K562 (cell line): Measurements from ENCODE around the gene GABRR3. TPM values are rescaled to one million over a fixed set of nuclear protein-coding genes. Genes with fewer than 3 reads are reported as not detected.

ENCODE experiments used
- ATAC-seq: fragments of 200-7000 bp; cut with Tn5 transposase; 3 replicates; pipeline ENCODE4 v1.9.1; 2020; ENCODE audit warnings: moderate library complexity
- BruUV-seq: library from RNA; stranded (reverse); fragments of 400-500 nt; replicated peaks from 2 replicates; lab custom pipeline; 2021; lab: Mats Ljungman, UMichigan
- CTCF ChIA-PET: fragments of 300-600 bp; formaldehyde crosslinking; extraction: SDS; loops from one replicate; lab custom pipeline; 2021; ENCODE audit warnings: low intra/inter-chr PET ratio; lab: Yijun Ruan, JAX
- POLR2A ChIA-PET: fragments of 300-600, 350-650 bp; sonication (Branson Sonifier 250); formaldehyde crosslinking; extraction: SDS; loops from one replicate; lab custom pipeline; 2021; ENCODE audit warnings: antibody characterized with exemption, inconsistent platforms; lab: Yijun Ruan, JAX
- DNase-seq, 4 experiments: peaks; one replicate each; pipeline versions ENCODE4 v3.0.0 to v3.0.0-alpha.2; 2011 to 2018; ENCODE audit warnings: low spot score in 3 of 4, mixed read lengths in 3 of 4; ENCODE audit errors: extremely low read depth in 1 of 4
- FAIRE-seq: peaks from 2 replicates; lab custom pipeline; 2011; peaks lifted over from hg19 to GRCh38; lab: Jason Lieb, UNC
- H2AFZ ChIP-seq: 2 replicates; pipeline ENCODE4 v1.6.0; 2011; ENCODE audit warnings: low read depth, low read length, control low read depth, inconsistent platforms
- H3K27ac ChIP-seq: fragments of 200-600 bp; 3 replicates; pipeline ENCODE4 v1.8.0; 2011; ENCODE audit warnings: low read depth, mild to moderate bottlenecking, control low read depth, inconsistent platforms, low read length, moderate library complexity, mixed read lengths; ENCODE audit errors: extremely low read depth
- H3K27me3 ChIP-seq, 2 experiments: fragments of 300-600 bp in 1 of 2; 2 replicates in 1 of 2; 3 replicates in 1 of 2; pipeline versions ENCODE4 v1.6.0 to v1.8.0; 2011; ENCODE audit warnings: inconsistent platforms in 2 of 2, low read length in 2 of 2, mild to moderate bottlenecking in 1 of 2, mixed read lengths in 1 of 2, moderate library complexity in 1 of 2; ENCODE audit not compliant: control insufficient read depth in 2 of 2, insufficient read depth in 2 of 2
- H3K36me3 ChIP-seq: fragments of 300-600 bp; 3 replicates; pipeline ENCODE4 v1.8.0; 2011; ENCODE audit warnings: mild to moderate bottlenecking, low read length, inconsistent platforms; ENCODE audit not compliant: control insufficient read depth, insufficient read depth
- H3K4me1 ChIP-seq, 2 experiments: fragments of 200-600 bp in 1 of 2; replicated peaks in 1 of 2; 2 replicates in 1 of 2; 3 replicates in 1 of 2; pipeline versions ENCODE4 v1.5.1 to v1.8.0; 2011; ENCODE audit warnings: inconsistent platforms in 2 of 2, low read length in 2 of 2, mild to moderate bottlenecking in 1 of 2, mixed read lengths in 1 of 2, moderate library complexity in 1 of 2; ENCODE audit not compliant: control insufficient read depth in 2 of 2, insufficient read depth in 2 of 2
- H3K4me2 ChIP-seq: 2 replicates; pipeline ENCODE4 v1.6.1; 2011; ENCODE audit warnings: low read length, control low read depth, inconsistent platforms, mixed read lengths; ENCODE audit not compliant: insufficient read depth
- H3K4me3 ChIP-seq: fragments of 200-600 bp; sonication (generic), shearing (Covaris generic); 2 replicates; pipeline ENCODE4 v1.5.1; 2016; ENCODE audit warnings: control low read depth, inconsistent platforms
- H3K79me2 ChIP-seq: fragments of 200-600 bp; 3 replicates; pipeline ENCODE4 v1.8.0; 2011; ENCODE audit warnings: low read length, inconsistent platforms; ENCODE audit not compliant: control insufficient read depth, insufficient read depth
- H3K9ac ChIP-seq, 2 experiments: 2 replicates each; pipeline versions ENCODE4 v1.6.0 to v1.6.1; 2011; ENCODE audit warnings: low read depth in 2 of 2, low read length in 2 of 2, control low read depth in 1 of 2, inconsistent platforms in 1 of 2, mild to moderate bottlenecking in 1 of 2, mixed read lengths in 1 of 2; ENCODE audit not compliant: insufficient read depth in 1 of 2
- H3K9me1 ChIP-seq: one replicate; pipeline ENCODE4 v1.6.0; 2011; ENCODE audit warnings: inconsistent platforms, mild to moderate bottlenecking, low read length, moderate library complexity; ENCODE audit not compliant: control insufficient read depth, insufficient read depth
- H3K9me3 ChIP-seq: replicated peaks from 2 replicates; pipeline ENCODE4 v1.5.1; 2011; ENCODE audit warnings: low read depth, low read length, inconsistent platforms; ENCODE audit not compliant: control insufficient read depth, insufficient read depth
- H4K20me1 ChIP-seq: replicated peaks from 2 replicates; pipeline ENCODE4 v1.6.1; 2011; ENCODE audit warnings: low read length, inconsistent platforms, mixed read lengths; ENCODE audit not compliant: control insufficient read depth, insufficient read depth
- NELFE ChIP-seq: IDR thresholded peaks from 2 replicates; pipeline ENCODE4 v1.6.1; 2011; ENCODE audit warnings: mild to moderate bottlenecking; ENCODE audit not compliant: insufficient read depth, insufficient read length
- POLR2AphosphoS5 ChIP-seq: IDR thresholded peaks from 2 replicates; pipeline ENCODE4 v1.6.1; 2011; ENCODE audit warnings: mild to moderate bottlenecking, low read depth, low read length, moderate library complexity; ENCODE audit not compliant: control insufficient read depth, insufficient read depth
- SMARCC2 ChIP-seq: fragments of 450-650 bp; IDR thresholded peaks from 2 replicates; pipeline ENCODE4 v1.6.1; 2017; ENCODE audit warnings: antibody characterized with exemption, moderate library complexity, mild to moderate bottlenecking, low read depth
- TGIF2 ChIP-seq: sonication (generic); formaldehyde crosslinking; IDR thresholded peaks from 2 replicates; pipeline ENCODE4 v1.8.1; 2022; ENCODE audit warnings: mild to moderate bottlenecking, missing genetic modification reagents, moderate library complexity
- YY1 ChIP-seq, 3 experiments: IDR thresholded peaks; 2 replicates each; pipeline ENCODE4 v1.6.1; 2011; ENCODE audit warnings: low read length in 2 of 3, mild to moderate bottlenecking in 2 of 3, moderate library complexity in 2 of 3, borderline replicate concordance in 1 of 3, control low read depth in 1 of 3, low read depth in 1 of 3; ENCODE audit not compliant: insufficient read depth in 3 of 3, insufficient replicate concordance in 2 of 3, control insufficient read depth in 1 of 3, insufficient read length in 1 of 3; ENCODE audit errors: extremely low read depth in 1 of 3
- ZNF766 ChIP-seq: fragments of 200-800 bp; sonication (Bioruptor generic); conservative IDR thresholded peaks from 2 replicates; pipeline ENCODE4 v1.6.1; 2016; ENCODE audit warnings: missing genetic modification characterization, missing compliant biosample characterization
- WGBS: fragments of 100-300 bp; shearing (Covaris generic); methylation state at CpG from one replicate; pipeline ENCODE4 v1.1.6; 2016; ENCODE audit warnings: low coverage, mixed read lengths; ENCODE audit not compliant: insufficient coverage; ENCODE audit errors: missing lambda C conversion rate; 5-methylcytosine and 5-hydroxymethylcytosine counted together
- in situ Hi-C: fragments of 300-500 bp; cut with MboI; formaldehyde crosslinking; loops from 4 replicates; pipeline ENCODE4 v1.15.0; 2018; ENCODE audit warnings: inconsistent platforms, mixed read lengths
- intact Hi-C: fragments of 100-400 bp; cut with micrococcal nuclease; formaldehyde crosslinking; loops from 2 replicates; pipeline ENCODE4 v1.14.2; 2022
- polyA plus RNA-seq, 8 experiments: library from polyadenylated mRNA; depleted of rRNA in 4 of 8; stranded (reverse) in 5 of 8; unstranded in 3 of 8; fragments of >200 nt; fragmentation: Nextera tagmentation in 2 of 8; fragmentation: Illumina TruSeq in 1 of 8; extraction: Ambion mirVana in 2 of 8; extraction: Trizol in 1 of 8; gene quantifications; 2 replicates each; pipeline versions ENCODE4 v1.2.1 to v1.2.3, GENCODE V29; 2011 to 2014; ENCODE audit warnings: inconsistent platforms in 1 of 8, missing spikeins in 1 of 8
- total RNA-seq, 7 experiments: library from RNA; depleted of rRNA in 6 of 7; stranded (reverse); fragments of >200 nt in 6 of 7; fragmentation: Illumina TruSeq in 2 of 7; extraction: Trizol in 2 of 7; gene quantifications; 2 replicates each; pipeline versions ENCODE4 v1.2.1 to v1.2.3, GENCODE V29; 2011 to 2021; ENCODE audit warnings: low replicate concordance in 1 of 7
- TF ChIP-seq, protein P1 (sequence below): fragments of 450-650 bp; formaldehyde crosslinking; IDR thresholded peaks from 2 replicates; pipeline ENCODE4 v1.4.0; 2022; ENCODE audit warnings: missing genetic modification characterization

Gene GABRR3
- total and polyA plus RNA-seq, 9 of the 15 experiments (the other 6 are each of a cell fraction or from before 2014, with no cell fraction given): not detected

DNA sequence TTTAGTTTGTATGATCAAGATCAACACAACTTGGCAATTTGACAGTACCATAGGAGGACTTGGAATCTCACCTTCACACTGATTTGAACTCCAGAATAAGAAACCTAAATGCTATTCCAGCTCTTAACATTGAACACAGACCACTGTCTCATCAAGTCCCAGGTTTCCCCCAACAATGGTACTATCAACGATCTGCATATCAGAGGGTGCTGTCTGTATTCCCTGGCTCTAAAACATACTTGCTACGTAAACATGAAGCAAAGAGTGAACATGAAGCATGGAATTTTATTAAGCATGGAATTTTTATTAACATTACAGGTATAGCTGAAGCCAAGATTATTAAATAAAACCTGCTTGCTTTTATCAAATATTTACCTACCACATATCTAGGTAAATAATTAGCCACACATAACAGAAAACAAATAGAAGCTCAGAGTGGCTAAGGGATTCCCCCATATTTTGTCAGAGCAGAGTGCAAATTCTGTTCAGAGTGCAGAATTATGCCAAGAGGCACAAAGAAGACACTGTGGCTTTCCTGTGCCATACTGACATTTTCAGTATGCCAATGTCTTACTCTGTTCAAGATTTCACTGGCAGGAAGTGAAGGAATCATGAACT lies 40.7 kb downstream of the GABRR3 start:
- no peak for FAIRE-seq
- Histone ChIP-seq H3K9ac (no peak overlapping the region), H4K20me1 (no peaks in the 10 kb centered on the region), H3K27ac (no peak overlapping the region), H3K36me3 (no peaks in the 10 kb centered on the region), H3K9me1 (no peaks in the 10 kb centered on the region), H3K9me3 (no peaks in the 10 kb centered on the region), H3K79me2 (no peaks in the 10 kb centered on the region), H3K27me3 (no peaks in the 10 kb centered on the region), H3K4me3 (no peak overlapping the region), H3K4me2 (no peak overlapping the region), H2AFZ (no peak overlapping the region), H3K4me1 (no peaks in the 10 kb centered on the region)
- TF ChIP-seq SMARCC2 (no peak), YY1 (IDR thresholded peaks at IDR 0.05; ENCODE audit: borderline replicate concordance in 1 of 3, control insufficient read depth in 1 of 3, extremely low read depth in 1 of 3, insufficient read depth in 3 of 3, insufficient read length in 1 of 3, insufficient replicate concordance in 2 of 3, low read depth in 1 of 3, low read length in 2 of 3) (no peak), ZNF766 (CRISPR knock-in tag) (no peak), NELFE (no peak), TGIF2 (CRISPR knock-in tag) (no peak), POLR2AphosphoS5 (no peak)
- TF ChIP-seq, protein P1, sequence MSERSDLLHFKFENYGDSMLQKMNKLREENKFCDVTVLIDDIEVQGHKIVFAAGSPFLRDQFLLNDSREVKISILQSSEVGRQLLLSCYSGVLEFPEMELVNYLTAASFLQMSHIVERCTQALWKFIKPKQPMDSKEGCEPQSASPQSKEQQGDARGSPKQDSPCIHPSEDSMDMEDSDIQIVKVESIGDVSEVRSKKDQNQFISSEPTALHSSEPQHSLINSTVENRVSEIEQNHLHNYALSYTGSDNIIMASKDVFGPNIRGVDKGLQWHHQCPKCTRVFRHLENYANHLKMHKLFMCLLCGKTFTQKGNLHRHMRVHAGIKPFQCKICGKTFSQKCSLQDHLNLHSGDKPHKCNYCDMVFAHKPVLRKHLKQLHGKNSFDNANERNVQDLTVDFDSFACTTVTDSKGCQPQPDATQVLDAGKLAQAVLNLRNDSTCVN (CRISPR knock-in tag): no peak
- 9% methylated on average over 2 of the region's 2 CpGs for WGBS
- ATAC-seq: no peak
- CTCF ChIA-PET: no interaction called here
- intact Hi-C loops (no loop called here), in situ Hi-C loops (no loop called here)
- POLR2A ChIA-PET: interaction anchor here (0.5 kb wide), 1 partner anchor 126 kb away, joined by 3 read pairs; no protein-coding TSS in a partner anchor
- no peak for DNase-seq
- no TSS peak for BruUV-seq
